ENCODE data around the gene TSEN2.

GRCh38 chr3:12484198-12484982 is at the start of gene TSEN2:
- TF ChIP-seq CTCF (IDR thresholded peaks at IDR 0.05) (peak in 1 of 7 experiments; percentile 59), POLR2A (IDR thresholded peaks at IDR 0.05) (peak in 2 of 4 donors; percentile 53 to 71), POLR2AphosphoS5 (IDR thresholded peaks at IDR 0.05) (peak; percentile 89 to 98 (median 97))

Data from stomach (tissue), 4 donors.